Peyer's patch (tissue), 4 donors: ENCODE data around the gene LRRC8A.

Experiments
- CTCF ChIP-seq, 6 experiments: fragments of 450-650 bp in 4 of 6; fragments of 200-600 bp in 2 of 6; sonication (generic) in 1 of 6; IDR thresholded peaks; one replicate each; pipeline ENCODE4 v1.5.1; 2017 to 2019; ENCODE audit warnings: antibody characterized with exemption in 6 of 6, mild to moderate bottlenecking in 3 of 6, moderate library complexity in 1 of 6
- POLR2A ChIP-seq, 2 donors: fragments of 450-650 bp; IDR thresholded peaks; one replicate each; pipeline ENCODE4 v1.5.1; 2017; ENCODE audit warnings: antibody characterized with exemption in 2 of 2, mild to moderate bottlenecking in 2 of 2, moderate library complexity in 2 of 2

- TF ChIP-seq CTCF (IDR thresholded peaks at IDR 0.05), result no peak
- no peak for TF ChIP-seq POLR2A (IDR thresholded peaks at IDR 0.05)
Measured at GRCh38 chr9:128845186-128845931, 36.6 kb upstream of the LRRC8A start.
